ENCODE measurements around the gene CDH22.

CDH22 gene

DNA sequence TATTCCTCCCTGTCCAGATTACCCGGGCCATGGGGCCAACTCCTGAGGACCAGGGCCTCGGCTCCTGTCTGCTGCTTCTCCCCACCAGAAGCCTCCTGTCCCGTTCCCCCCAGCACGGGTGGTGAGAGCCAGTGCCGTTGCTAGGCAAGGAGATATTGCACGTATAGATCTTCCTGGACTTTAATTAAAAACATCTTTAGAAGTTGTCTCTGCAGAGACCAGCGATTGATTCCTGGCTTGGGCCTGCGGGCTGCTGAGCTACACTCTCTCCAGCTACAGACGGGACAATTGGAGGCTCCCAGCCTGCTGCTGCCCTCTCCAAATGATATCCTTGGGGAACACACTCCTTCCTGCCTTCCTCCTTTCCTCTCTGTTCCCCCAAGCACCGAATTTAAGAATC is 74.6 kb downstream of the CDH22 start:
- Histone ChIP-seq H3K27me3 (ENCODE audit: control insufficient read depth, insufficient read depth, low read length) (peaks cover 4% of the 10 kb centered on the region), H3K9ac (ENCODE audit: low read length) (no peak overlapping the region), H3K4me3 (ENCODE audit: low read length) (no peak overlapping the region), H3K36me3 (ENCODE audit: control insufficient read depth, insufficient read depth, low read length) (no peaks in the 10 kb centered on the region), H3K9me3 (ENCODE audit: control insufficient read depth, low read length) (no peaks in the 10 kb centered on the region), H3K4me1 (ENCODE audit: control insufficient read depth, insufficient read depth, low read length) (no peaks in the 10 kb centered on the region)

DNA sequence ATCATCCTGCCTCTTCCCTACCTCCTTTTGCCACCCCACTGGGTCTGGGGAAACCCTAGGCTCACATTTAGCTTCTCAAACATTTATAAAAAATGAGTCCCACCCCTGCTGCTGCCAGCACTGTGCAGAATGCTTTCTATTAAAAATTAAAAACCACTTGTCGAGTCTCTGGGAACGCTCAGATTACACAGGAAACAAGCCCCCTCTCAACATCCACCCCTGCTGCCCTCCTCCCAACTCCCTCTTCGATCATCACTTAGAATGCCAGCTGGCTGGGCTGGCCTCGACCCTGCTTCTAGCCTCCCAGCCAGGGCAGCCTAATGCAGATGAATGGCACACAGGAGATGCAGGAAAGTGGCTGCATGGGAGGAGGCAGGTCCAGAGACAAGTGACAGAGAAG is 75.8 kb downstream of the CDH22 start:
- peaks cover 5% of the 10 kb centered on the region for H3K27me3 ChIP-seq (ENCODE audit: control insufficient read depth, insufficient read depth, low read length)

DNA sequence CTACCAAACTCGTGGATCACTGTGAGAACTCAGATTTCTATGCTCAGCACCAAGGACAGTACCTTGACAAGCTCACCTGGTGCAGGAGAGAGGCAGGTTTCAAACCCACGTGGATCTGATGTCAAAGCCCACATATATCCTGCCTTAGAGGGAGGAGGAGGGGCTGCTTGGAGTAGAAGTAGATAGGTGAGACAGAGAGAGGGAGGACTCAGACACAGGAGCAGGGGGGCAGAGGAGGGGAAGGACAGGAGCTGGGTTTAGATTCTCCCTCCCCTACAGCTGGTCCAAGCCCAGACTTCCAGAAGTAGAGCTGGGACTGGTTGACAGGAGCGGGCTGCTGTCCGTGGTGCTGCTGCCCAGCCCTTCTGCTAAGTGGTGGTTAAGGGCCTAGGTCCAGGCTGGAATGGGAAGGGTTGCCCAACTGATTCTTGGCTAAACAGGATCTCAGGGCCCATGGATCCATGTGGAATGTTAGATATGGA is 77.5 kb downstream of the CDH22 start:
- H3K9ac ChIP-seq (ENCODE audit: low read length), result no peak overlapping the region
- no peaks in the 10 kb centered on the region for H3K36me3 ChIP-seq (ENCODE audit: control insufficient read depth, insufficient read depth, low read length)
- peaks cover 5% of the 10 kb centered on the region for H3K27me3 ChIP-seq (ENCODE audit: control insufficient read depth, insufficient read depth, low read length)
- no peaks in the 10 kb centered on the region for H3K4me1 ChIP-seq (ENCODE audit: control insufficient read depth, insufficient read depth, low read length)
- no peak overlapping the region for H3K4me3 ChIP-seq (ENCODE audit: low read length)
- no peaks in the 10 kb centered on the region for H3K9me3 ChIP-seq (ENCODE audit: control insufficient read depth, low read length)

More for the DNA sequence above, 75.8 kb downstream of the CDH22 start:
- Histone ChIP-seq H3K4me3 (ENCODE audit: low read length) (no peak overlapping the region), H3K9ac (ENCODE audit: low read length) (no peak overlapping the region), H3K4me1 (ENCODE audit: control insufficient read depth, insufficient read depth, low read length) (no peaks in the 10 kb centered on the region), H3K36me3 (ENCODE audit: control insufficient read depth, insufficient read depth, low read length) (no peaks in the 10 kb centered on the region), H3K9me3 (ENCODE audit: control insufficient read depth, low read length) (no peaks in the 10 kb centered on the region)

DNA sequence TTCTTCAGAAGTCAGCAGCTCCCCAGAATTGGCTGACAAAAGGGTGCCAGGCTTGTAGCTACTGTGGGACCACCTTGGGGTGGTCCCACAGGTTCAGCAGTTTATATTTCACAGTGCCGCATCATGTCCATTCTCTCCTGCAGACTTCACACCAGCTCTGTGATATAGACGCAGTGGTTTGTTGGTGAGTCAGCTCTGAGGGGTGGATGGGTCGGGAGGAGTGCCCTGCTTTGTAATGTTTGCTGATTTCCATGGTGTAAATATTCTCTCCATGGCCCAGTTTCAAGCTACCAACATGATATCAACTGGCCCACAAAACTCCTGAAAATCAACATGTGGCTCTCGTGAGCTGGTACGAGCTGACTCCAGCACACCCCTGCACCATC is 78.2 kb downstream of the CDH22 start:
- Histone ChIP-seq H3K9ac (ENCODE audit: low read length) (no peak overlapping the region), H3K27me3 (ENCODE audit: control insufficient read depth, insufficient read depth, low read length) (peaks cover 5% of the 10 kb centered on the region), H3K36me3 (ENCODE audit: control insufficient read depth, insufficient read depth, low read length) (no peaks in the 10 kb centered on the region), H3K4me1 (ENCODE audit: control insufficient read depth, insufficient read depth, low read length) (no peaks in the 10 kb centered on the region), H3K9me3 (ENCODE audit: control insufficient read depth, low read length) (no peaks in the 10 kb centered on the region), H3K4me3 (ENCODE audit: low read length) (no peak overlapping the region)

DNA sequence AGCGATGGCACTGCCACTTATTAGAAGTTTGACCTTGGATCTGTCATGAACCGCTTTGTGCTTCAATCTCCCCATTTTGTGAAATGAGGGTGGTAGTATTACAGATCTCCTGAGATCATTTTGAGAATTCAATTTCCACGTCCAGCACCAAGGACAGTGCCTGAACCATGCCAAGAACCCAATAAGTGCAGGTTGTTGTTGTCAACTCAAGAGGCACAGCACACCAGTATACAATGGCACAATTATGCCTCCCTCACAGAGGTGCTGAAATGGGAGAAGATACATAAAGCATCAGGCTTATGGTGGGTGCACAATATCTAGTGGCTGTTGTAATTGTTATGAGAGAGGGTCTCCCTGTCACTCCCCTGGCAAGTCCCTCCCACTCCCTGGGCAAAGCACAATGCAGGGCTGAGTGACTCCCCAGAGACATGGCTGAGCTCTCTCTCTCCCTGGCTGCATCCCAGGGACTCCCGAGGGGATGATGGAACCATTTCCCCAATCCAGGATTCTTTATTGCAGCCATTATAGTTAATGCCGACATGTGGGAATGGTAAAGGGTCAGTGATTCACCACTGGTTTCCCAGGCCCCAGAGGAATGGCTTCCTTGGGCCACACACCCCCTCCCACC is 78.7 kb downstream of the CDH22 start:
- Histone ChIP-seq H3K4me1 (ENCODE audit: control insufficient read depth, insufficient read depth, low read length) (no peaks in the 10 kb centered on the region), H3K4me3 (ENCODE audit: low read length) (no peak overlapping the region), H3K9ac (ENCODE audit: low read length) (no peak overlapping the region), H3K36me3 (ENCODE audit: control insufficient read depth, insufficient read depth, low read length) (no peaks in the 10 kb centered on the region), H3K27me3 (ENCODE audit: control insufficient read depth, insufficient read depth, low read length) (peaks cover 5% of the 10 kb centered on the region), H3K9me3 (ENCODE audit: control insufficient read depth, low read length) (no peaks in the 10 kb centered on the region)

DNA sequence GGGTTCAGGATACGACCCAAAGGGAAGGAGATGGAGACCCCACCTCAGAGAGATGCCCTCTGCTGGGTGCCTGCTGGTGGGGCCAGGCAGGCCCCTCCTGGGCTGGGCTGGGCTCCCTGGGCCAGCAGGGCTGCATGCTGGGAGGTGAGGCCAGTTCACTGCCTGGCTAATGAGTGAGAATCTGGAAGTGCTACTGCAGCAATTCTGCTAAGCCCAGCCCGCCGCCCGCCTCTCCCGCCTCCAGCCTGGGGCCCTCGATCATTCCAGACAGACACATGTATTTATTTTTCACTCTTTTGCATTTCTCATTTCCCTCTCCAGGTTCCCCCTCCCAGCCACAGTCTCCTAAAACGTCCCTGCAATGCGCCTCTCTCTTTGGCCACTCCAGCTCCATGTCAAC is 79.6 kb downstream of the CDH22 start:
- peaks cover 5% of the 10 kb centered on the region for H3K27me3 ChIP-seq (ENCODE audit: control insufficient read depth, insufficient read depth, low read length)
- H3K9me3 ChIP-seq (ENCODE audit: control insufficient read depth, low read length), result no peaks in the 10 kb centered on the region
- H3K9ac ChIP-seq (ENCODE audit: low read length), result no peak overlapping the region
- no peaks in the 10 kb centered on the region for H3K4me1 ChIP-seq (ENCODE audit: control insufficient read depth, insufficient read depth, low read length)
- no peak overlapping the region for H3K4me3 ChIP-seq (ENCODE audit: low read length)
- no peaks in the 10 kb centered on the region for H3K36me3 ChIP-seq (ENCODE audit: control insufficient read depth, insufficient read depth, low read length)

DNA sequence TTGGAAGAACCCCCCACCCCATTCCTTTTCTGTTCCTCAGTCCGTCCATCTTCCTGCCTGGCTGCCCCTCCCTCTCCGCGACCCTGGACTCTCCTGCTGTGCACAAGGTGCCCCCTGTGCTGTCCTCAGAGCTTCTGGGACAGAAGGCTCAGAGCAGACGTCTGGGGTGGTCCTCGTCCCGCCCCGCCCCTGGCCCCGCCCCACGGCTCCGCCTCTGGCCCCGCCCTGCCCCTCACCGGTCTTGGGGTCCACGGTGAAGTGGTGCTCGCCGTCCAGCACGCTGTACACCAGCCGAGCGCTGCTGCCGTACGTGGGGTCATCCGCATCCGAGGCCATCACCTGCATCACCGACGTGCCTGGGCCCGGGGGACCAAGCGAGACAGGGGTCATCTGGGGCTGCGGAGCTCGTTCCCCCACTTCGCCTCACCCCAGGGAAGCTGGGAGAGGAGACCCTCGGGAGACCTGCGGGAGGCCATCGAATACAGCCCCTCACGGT is 81.0 kb downstream of the CDH22 start:
- no peak overlapping the region for H3K4me3 ChIP-seq (ENCODE audit: low read length)
- H3K27me3 ChIP-seq (ENCODE audit: control insufficient read depth, insufficient read depth, low read length), result peaks cover 5% of the 10 kb centered on the region
- no peaks in the 10 kb centered on the region for H3K4me1 ChIP-seq (ENCODE audit: control insufficient read depth, insufficient read depth, low read length)

DNA sequence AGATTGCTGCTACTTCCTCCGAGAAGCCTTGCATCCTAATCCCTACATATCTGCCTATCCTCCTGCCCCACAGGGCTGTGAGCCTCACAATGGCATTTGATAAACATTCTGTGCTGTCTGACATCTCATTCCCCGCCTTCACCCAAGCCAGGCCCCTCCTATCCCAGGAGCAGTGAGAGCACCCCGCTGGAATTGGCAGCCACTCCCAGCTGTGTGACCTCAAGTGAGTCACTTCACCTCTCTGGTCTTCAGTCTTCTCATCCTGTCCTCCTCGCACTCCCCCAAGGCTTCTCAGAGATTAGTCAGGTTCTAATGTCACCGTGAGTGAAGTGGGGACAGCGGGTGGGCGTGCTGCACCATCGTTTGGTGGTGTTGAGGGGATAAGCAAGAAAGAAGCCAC is 81.7 kb downstream of the CDH22 start:
- H3K9me3 ChIP-seq (ENCODE audit: control insufficient read depth, low read length), result no peaks in the 10 kb centered on the region
- no peak overlapping the region for H3K4me3 ChIP-seq (ENCODE audit: low read length)
- H3K4me1 ChIP-seq (ENCODE audit: control insufficient read depth, insufficient read depth, low read length), result no peaks in the 10 kb centered on the region
- no peak overlapping the region for H3K9ac ChIP-seq (ENCODE audit: low read length)
- H3K27me3 ChIP-seq (ENCODE audit: control insufficient read depth, insufficient read depth, low read length), result peaks cover 5% of the 10 kb centered on the region
- H3K36me3 ChIP-seq (ENCODE audit: control insufficient read depth, insufficient read depth, low read length), result no peaks in the 10 kb centered on the region

More for the DNA sequence above, 81.0 kb downstream of the CDH22 start:
- H3K9ac ChIP-seq (ENCODE audit: low read length), result no peak overlapping the region
- no peaks in the 10 kb centered on the region for H3K9me3 ChIP-seq (ENCODE audit: control insufficient read depth, low read length)
- H3K36me3 ChIP-seq (ENCODE audit: control insufficient read depth, insufficient read depth, low read length), result no peaks in the 10 kb centered on the region

DNA sequence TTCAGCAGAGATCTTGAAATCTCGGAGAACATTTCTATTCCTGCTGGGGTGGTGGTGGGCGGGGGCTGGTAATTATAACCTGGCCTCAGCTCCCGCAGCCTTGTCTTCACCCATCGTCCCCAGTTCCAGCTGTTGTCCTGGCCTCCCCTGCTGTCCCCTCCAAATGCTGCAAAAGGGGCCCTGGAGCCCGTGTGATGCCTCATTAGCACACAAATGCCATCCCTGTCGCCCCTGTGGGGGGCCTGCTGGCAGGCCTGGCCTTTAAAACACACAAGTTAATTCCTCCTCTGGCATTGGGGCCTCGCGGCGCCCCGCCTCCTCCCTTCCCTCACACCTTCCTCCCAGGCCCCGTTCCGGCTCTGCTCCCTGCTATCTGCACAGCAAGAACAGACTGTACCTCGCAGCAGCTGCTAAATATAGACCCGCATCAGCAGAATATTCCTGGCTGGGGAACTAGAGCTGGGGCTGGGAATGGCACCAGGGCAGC is 85.7 kb downstream of the CDH22 start:
- H3K4me3 ChIP-seq (ENCODE audit: low read length), result no peak overlapping the region

DNA sequence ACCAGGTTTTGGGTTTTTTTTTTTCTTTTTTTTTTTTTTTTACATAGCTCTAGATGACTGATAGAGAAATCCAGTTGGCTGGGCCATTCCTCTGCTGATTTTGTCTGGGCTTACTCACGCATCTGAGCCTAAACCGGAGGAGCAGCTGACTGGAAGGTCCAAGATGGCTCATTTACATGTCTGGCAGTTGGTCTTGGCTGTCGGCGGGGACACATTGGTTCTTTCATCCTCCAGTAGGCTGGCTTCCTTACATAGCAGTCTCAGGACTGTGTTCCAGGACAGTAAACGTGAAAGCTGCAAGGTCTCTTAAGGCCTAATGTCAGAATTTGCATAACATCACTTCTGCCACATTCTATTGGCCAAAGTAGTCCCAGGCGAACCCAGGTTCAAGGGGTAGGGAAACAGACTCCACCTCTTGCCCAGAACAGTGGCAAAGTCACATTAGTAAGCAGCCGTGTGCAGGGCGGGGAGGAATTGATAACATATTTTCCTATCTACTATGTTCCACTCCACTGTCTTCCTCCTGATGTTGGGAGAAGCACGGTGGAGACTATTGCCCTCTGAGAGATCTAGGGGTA is 87.0 kb downstream of the CDH22 start:
- Histone ChIP-seq H3K36me3 (ENCODE audit: control insufficient read depth, insufficient read depth, low read length) (no peaks in the 10 kb centered on the region), H3K9ac (ENCODE audit: low read length) (no peak overlapping the region), H3K4me1 (ENCODE audit: control insufficient read depth, insufficient read depth, low read length) (no peaks in the 10 kb centered on the region), H3K4me3 (ENCODE audit: low read length) (no peak overlapping the region), H3K9me3 (ENCODE audit: control insufficient read depth, low read length) (no peaks in the 10 kb centered on the region), H3K27me3 (ENCODE audit: control insufficient read depth, insufficient read depth, low read length) (no peaks in the 10 kb centered on the region)

More for the DNA sequence above, 85.7 kb downstream of the CDH22 start:
- no peaks in the 10 kb centered on the region for H3K27me3 ChIP-seq (ENCODE audit: control insufficient read depth, insufficient read depth, low read length)
- no peak overlapping the region for H3K9ac ChIP-seq (ENCODE audit: low read length)
- H3K4me1 ChIP-seq (ENCODE audit: control insufficient read depth, insufficient read depth, low read length), result no peaks in the 10 kb centered on the region
- H3K36me3 ChIP-seq (ENCODE audit: control insufficient read depth, insufficient read depth, low read length), result no peaks in the 10 kb centered on the region
- H3K9me3 ChIP-seq (ENCODE audit: control insufficient read depth, low read length), result no peaks in the 10 kb centered on the region

DNA sequence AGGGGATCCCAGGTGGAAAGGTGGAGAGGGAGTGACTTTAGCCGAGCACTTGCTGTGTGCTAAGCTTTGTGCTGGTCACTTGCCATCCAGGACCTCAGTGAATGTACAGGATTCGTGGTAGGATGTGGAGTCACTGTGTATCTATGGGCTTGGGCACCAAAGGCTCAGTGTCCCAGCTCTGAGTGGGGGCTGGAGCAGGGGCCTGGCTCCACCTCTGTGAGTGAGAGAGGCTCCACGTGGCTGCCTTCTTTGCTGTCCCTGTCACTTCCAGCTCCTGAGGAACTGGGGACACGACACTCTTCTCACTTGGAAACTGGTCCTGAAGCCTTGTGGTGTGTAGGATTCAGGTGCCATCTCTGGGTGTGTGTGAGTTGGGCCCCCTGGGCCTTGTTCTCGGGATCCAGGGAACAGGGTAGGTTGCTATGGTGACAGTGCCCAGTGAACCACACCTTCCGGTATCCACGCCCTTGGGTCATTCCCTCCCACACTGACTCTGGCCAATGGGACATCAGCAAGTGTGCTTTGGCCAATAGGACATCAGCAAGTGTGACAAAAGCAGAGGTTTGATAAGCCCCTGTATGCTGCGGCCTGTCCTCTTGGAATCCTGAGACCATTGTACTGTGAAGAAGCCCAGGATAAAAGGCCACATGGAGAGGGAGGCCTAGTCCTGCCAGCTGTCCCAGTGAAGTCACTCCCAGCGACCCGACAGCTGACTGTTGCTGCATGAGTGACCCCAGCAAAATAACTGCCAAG is 87.7 kb downstream of the CDH22 start:
- Histone ChIP-seq H3K4me3 (ENCODE audit: low read length) (no peak overlapping the region), H3K9ac (ENCODE audit: low read length) (no peak overlapping the region), H3K27me3 (ENCODE audit: control insufficient read depth, insufficient read depth, low read length) (no peaks in the 10 kb centered on the region), H3K9me3 (ENCODE audit: control insufficient read depth, low read length) (no peaks in the 10 kb centered on the region), H3K4me1 (ENCODE audit: control insufficient read depth, insufficient read depth, low read length) (no peaks in the 10 kb centered on the region), H3K36me3 (ENCODE audit: control insufficient read depth, insufficient read depth, low read length) (no peaks in the 10 kb centered on the region)

DNA sequence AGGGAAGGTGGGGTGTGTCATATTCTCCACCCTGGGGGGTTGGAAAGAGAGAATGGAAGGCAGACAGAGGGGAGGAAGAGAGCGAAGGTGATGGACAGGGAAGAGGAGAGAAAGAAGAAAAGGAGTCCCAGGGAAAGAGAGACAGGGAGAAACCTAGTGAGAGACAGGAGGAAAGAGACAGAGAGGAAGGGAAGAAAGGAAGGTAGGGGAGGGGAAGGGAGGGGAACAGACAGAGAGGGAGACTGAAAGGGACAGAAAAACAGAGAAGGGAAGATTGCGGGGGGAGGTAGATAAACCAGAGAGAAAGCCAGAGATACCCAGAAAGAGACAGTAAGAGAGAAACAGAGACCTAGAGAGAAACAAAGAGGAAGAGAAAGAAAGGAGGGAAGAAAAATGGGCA is 88.4 kb downstream of the CDH22 start:
- Histone ChIP-seq H3K9me3 (ENCODE audit: control insufficient read depth, low read length) (no peaks in the 10 kb centered on the region), H3K36me3 (ENCODE audit: control insufficient read depth, insufficient read depth, low read length) (no peaks in the 10 kb centered on the region), H3K4me3 (ENCODE audit: low read length) (no peak overlapping the region), H3K27me3 (ENCODE audit: control insufficient read depth, insufficient read depth, low read length) (no peaks in the 10 kb centered on the region), H3K9ac (ENCODE audit: low read length) (no peak overlapping the region), H3K4me1 (ENCODE audit: control insufficient read depth, insufficient read depth, low read length) (no peaks in the 10 kb centered on the region)
